A549 (cell line): ENCODE measurements around the gene CLSTN1.

Experiments used
- CTCF ChIP-seq: fragments of >200 bp; sonication (Bioruptor Twin); formaldehyde crosslinking; IDR thresholded peaks from 3 replicates; pipeline ENCODE4 v1.5.1; 2016
- EP300 ChIP-seq, 2 experiments: fragments of >200 bp; sonication (Bioruptor Twin); formaldehyde crosslinking; IDR thresholded peaks; 2 replicates in 1 of 2; 3 replicates in 1 of 2; pipeline ENCODE4 v1.6.1; 2016 to 2017
- HDAC2 ChIP-seq: fragments of 200-600 bp; sonication (generic); IDR thresholded peaks from 2 replicates; pipeline ENCODE4 v1.6.1; 2016
- HMGXB4 ChIP-seq: fragments of 250-450 bp; sonication (Bioruptor Pico); IDR thresholded peaks from 2 replicates; pipeline ENCODE4 v1.5.0; 2021; ENCODE audit warnings: mild to moderate bottlenecking, moderate library complexity, borderline replicate concordance
- JUNB ChIP-seq: fragments of >200 bp; sonication (Bioruptor Twin); formaldehyde crosslinking; IDR thresholded peaks from 2 replicates; pipeline ENCODE4 v1.6.1; 2016
- POLR2A ChIP-seq: IDR thresholded peaks from 2 replicates; pipeline ENCODE4 v1.6.1; 2012; ENCODE audit warnings: mild to moderate bottlenecking, low read length
- USF2 ChIP-seq: fragments of 450-650 bp; IDR thresholded peaks from 2 replicates; pipeline ENCODE4 v1.6.1; 2014; ENCODE audit warnings: antibody characterized with exemption
- ZFP36 ChIP-seq: fragments of 450-650 bp; IDR thresholded peaks from 2 replicates; pipeline ENCODE4 v1.6.1; 2014; ENCODE audit warnings: borderline replicate concordance; ENCODE audit not compliant: partially characterized antibody

GRCh38 chr1:9816199-9816598 lies 7.6 kb downstream of the CLSTN1 start:
- no peak for TF ChIP-seq ZFP36
- no peak for TF ChIP-seq CTCF
- no peak for TF ChIP-seq POLR2A
- no peak for TF ChIP-seq EP300 (IDR thresholded peaks at IDR 0.05)
- no peak for TF ChIP-seq JUNB
- no peak for TF ChIP-seq USF2
- TF ChIP-seq HMGXB4 (CRISPR knock-in tag): no peak
- no peak for TF ChIP-seq HDAC2
